Measurements from ENCODE around the gene FST. TPM values are rescaled to one million over a fixed set of nuclear protein-coding genes. Genes with fewer than 3 reads are reported as not detected.

FST gene
- 1 to 10 TPM; 3.0 to 4.6 TPM for polyA plus RNA-seq

GRCh38 chr5:53480416-53481158 lies at the start of gene FST:
Gene FST (plus strand): TSS chr5:53480629. CDS start chr5:53480792, 163 bp downstream.
- H3K36me3 ChIP-seq (ENCODE audit: control insufficient read depth in 2 of 2, insufficient read depth in 2 of 2, low read length in 1 of 2) = no peaks in the 10 kb centered on the region
- WGBS, 2 donors = 1% methylated on average over 55 to 64 of the region's 64 CpGs
- H3K9me3 ChIP-seq (ENCODE audit: control insufficient read depth in 2 of 2, insufficient read depth in 1 of 2, low read depth in 1 of 2, low read length in 1 of 2) = no peaks in the 10 kb centered on the region
- peak within 1 kb of the TSS; percentile 57 to 65 for H3K4me3 ChIP-seq (ENCODE audit: low read depth in 1 of 2, low read length in 2 of 2)
- peak within 1 kb of the TSS; percentile 68 to 82 for H3K27ac ChIP-seq (ENCODE audit: low read depth in 2 of 2, low read length in 1 of 2)
- H3K4me1 ChIP-seq (ENCODE audit: control insufficient read depth in 2 of 2, insufficient read depth in 2 of 2, low read length in 1 of 2) = peaks cover 4 to 5% of the 10 kb centered on the region in 2 donors
- H3K27me3 ChIP-seq (ENCODE audit: control insufficient read depth in 1 of 2, insufficient read depth in 2 of 2, low read length in 2 of 2) = peaks cover 0 to 5% of the 10 kb centered on the region in 2 donors

- Histone ChIP-seq H3K4me1 (ENCODE audit: control insufficient read depth in 2 of 2, insufficient read depth in 2 of 2, low read length in 1 of 2) (no peaks in the 10 kb centered on the region), H3K36me3 (ENCODE audit: control insufficient read depth in 2 of 2, insufficient read depth in 2 of 2, low read length in 1 of 2) (no peaks in the 10 kb centered on the region), H3K9me3 (ENCODE audit: control insufficient read depth in 2 of 2, insufficient read depth in 1 of 2, low read depth in 1 of 2, low read length in 1 of 2) (no peaks in the 10 kb centered on the region), H3K27ac (ENCODE audit: low read depth in 2 of 2, low read length in 1 of 2) (no peak overlapping the region), H3K27me3 (ENCODE audit: control insufficient read depth in 1 of 2, insufficient read depth in 2 of 2, low read length in 2 of 2) (no peaks in the 10 kb centered on the region), H3K4me3 (ENCODE audit: low read depth in 1 of 2, low read length in 2 of 2) (no peak overlapping the region)
- 79 to 88% methylated on average over 6 of the region's 6 CpGs for WGBS, 2 donors
These were observed 48.8 kb upstream of the FST start for GRCh38 chr5:53431665-53432064.

GRCh38 chr5:53433026-53433425 lies 47.4 kb upstream of the FST start:
- Histone ChIP-seq H3K4me1 (ENCODE audit: control insufficient read depth in 2 of 2, insufficient read depth in 2 of 2, low read length in 1 of 2) (no peaks in the 10 kb centered on the region), H3K36me3 (ENCODE audit: control insufficient read depth in 2 of 2, insufficient read depth in 2 of 2, low read length in 1 of 2) (no peaks in the 10 kb centered on the region), H3K4me3 (ENCODE audit: low read depth in 1 of 2, low read length in 2 of 2) (no peak overlapping the region), H3K9me3 (ENCODE audit: control insufficient read depth in 2 of 2, insufficient read depth in 1 of 2, low read depth in 1 of 2, low read length in 1 of 2) (no peaks in the 10 kb centered on the region), H3K27me3 (ENCODE audit: control insufficient read depth in 1 of 2, insufficient read depth in 2 of 2, low read length in 2 of 2) (no peaks in the 10 kb centered on the region), H3K27ac (ENCODE audit: low read depth in 2 of 2, low read length in 1 of 2) (no peak overlapping the region)
- 31 to 35% methylated on average over 1 of the region's 1 CpG for WGBS, 2 donors

DNA sequence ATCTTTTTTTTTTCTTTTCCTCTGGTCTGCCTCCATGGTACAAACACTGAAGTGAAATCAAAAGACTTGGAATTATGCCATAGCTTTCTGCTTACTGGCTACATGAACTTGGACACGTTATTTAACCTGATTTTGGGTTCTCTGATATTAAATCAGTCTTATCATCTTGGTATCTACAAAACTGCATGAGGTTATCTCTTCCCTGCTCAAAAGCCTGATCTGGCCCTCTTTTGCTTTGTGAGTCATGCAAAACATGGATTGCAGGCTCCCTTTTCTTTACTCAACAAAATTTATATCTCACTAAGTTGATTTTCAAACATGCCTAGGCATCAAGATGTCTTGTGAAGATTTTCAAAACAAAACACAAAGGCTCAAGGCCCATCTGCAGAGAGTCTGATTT lies 45.9 kb upstream of the FST start:
- Histone ChIP-seq H3K27ac (ENCODE audit: low read depth in 2 of 2, low read length in 1 of 2) (no peak overlapping the region), H3K27me3 (ENCODE audit: control insufficient read depth in 1 of 2, insufficient read depth in 2 of 2, low read length in 2 of 2) (no peaks in the 10 kb centered on the region), H3K4me3 (ENCODE audit: low read depth in 1 of 2, low read length in 2 of 2) (no peak overlapping the region), H3K4me1 (ENCODE audit: control insufficient read depth in 2 of 2, insufficient read depth in 2 of 2, low read length in 1 of 2) (no peaks in the 10 kb centered on the region), H3K36me3 (ENCODE audit: control insufficient read depth in 2 of 2, insufficient read depth in 2 of 2, low read length in 1 of 2) (no peaks in the 10 kb centered on the region), H3K9me3 (ENCODE audit: control insufficient read depth in 2 of 2, insufficient read depth in 1 of 2, low read depth in 1 of 2, low read length in 1 of 2) (no peaks in the 10 kb centered on the region)
- 39 to 75% methylated on average over 1 of the region's 1 CpG for WGBS, 2 donors

GRCh38 chr5:53436480-53437191 lies 43.8 kb upstream of the FST start:
- no peaks in the 10 kb centered on the region for H3K36me3 ChIP-seq (ENCODE audit: control insufficient read depth in 2 of 2, insufficient read depth in 2 of 2, low read length in 1 of 2)
- H3K4me1 ChIP-seq (ENCODE audit: control insufficient read depth in 2 of 2, insufficient read depth in 2 of 2, low read length in 1 of 2) = no peaks in the 10 kb centered on the region
- H3K9me3 ChIP-seq (ENCODE audit: control insufficient read depth in 2 of 2, insufficient read depth in 1 of 2, low read depth in 1 of 2, low read length in 1 of 2) = no peaks in the 10 kb centered on the region
- no peak overlapping the region for H3K27ac ChIP-seq (ENCODE audit: low read depth in 2 of 2, low read length in 1 of 2)
- H3K4me3 ChIP-seq (ENCODE audit: low read depth in 1 of 2, low read length in 2 of 2) = no peak overlapping the region
- H3K27me3 ChIP-seq (ENCODE audit: control insufficient read depth in 1 of 2, insufficient read depth in 2 of 2, low read length in 2 of 2) = no peaks in the 10 kb centered on the region
- WGBS, 2 donors = 78 to 85% methylated on average over 2 of the region's 2 CpGs

- Histone ChIP-seq H3K36me3 (ENCODE audit: control insufficient read depth in 2 of 2, insufficient read depth in 2 of 2, low read length in 1 of 2) (no peaks in the 10 kb centered on the region), H3K27me3 (ENCODE audit: control insufficient read depth in 1 of 2, insufficient read depth in 2 of 2, low read length in 2 of 2) (no peaks in the 10 kb centered on the region), H3K9me3 (ENCODE audit: control insufficient read depth in 2 of 2, insufficient read depth in 1 of 2, low read depth in 1 of 2, low read length in 1 of 2) (no peaks in the 10 kb centered on the region), H3K4me3 (ENCODE audit: low read depth in 1 of 2, low read length in 2 of 2) (no peak overlapping the region), H3K27ac (ENCODE audit: low read depth in 2 of 2, low read length in 1 of 2) (no peak overlapping the region), H3K4me1 (ENCODE audit: control insufficient read depth in 2 of 2, insufficient read depth in 2 of 2, low read length in 1 of 2) (no peaks in the 10 kb centered on the region)
- WGBS, 2 donors = 94 to 95% methylated on average over 13 of the region's 13 CpGs
These were observed 42.4 kb upstream of the FST start for GRCh38 chr5:53438079-53438478.

DNA sequence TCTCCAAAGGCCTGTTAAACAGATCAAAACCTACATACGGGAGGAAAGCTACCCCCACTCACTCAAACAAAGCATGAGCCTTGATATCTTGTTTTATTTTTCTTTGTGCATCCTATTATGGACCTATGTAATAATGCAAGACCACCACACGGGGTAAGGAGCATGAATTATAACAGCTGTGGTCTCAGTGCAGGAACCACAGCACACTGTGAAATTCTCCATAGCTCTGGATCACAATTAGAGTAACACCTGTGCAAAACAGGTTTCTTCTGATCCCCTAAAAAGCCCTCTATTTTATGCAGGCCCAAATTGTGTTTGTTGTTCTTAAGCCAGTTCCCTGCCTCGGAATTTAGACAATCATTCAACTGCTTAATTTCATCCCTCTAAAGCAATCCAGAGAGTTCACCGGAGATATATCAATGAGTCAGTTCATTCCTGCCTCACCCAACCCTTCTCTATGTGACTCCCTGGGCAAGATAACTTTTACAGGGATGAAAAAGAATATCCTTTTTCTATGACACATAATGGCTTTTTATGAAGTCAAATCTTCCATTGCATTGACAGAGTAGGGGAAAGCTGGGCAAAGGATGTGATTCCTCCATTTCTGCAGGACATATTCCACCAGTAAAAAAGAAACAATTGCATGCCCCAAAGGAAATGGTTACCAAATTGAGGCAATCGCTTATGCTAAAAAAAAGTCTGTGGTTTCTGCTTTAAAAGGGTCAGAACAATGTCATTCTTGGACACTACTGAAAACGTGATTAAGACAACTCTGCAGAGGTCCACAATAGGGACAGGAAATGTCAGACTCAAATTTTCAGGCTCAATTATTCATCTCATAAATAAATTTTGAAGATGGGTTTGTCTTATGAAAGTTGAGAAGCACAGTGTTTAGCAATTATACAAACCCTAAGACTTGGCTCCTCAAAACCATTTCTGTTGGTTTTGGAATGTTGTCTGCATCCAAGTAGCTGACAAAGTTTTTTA lies 41.6 kb upstream of the FST start:
- no peaks in the 10 kb centered on the region for H3K27me3 ChIP-seq (ENCODE audit: control insufficient read depth in 1 of 2, insufficient read depth in 2 of 2, low read length in 2 of 2)
- no peaks in the 10 kb centered on the region for H3K4me1 ChIP-seq (ENCODE audit: control insufficient read depth in 2 of 2, insufficient read depth in 2 of 2, low read length in 1 of 2)
- no peaks in the 10 kb centered on the region for H3K9me3 ChIP-seq (ENCODE audit: control insufficient read depth in 2 of 2, insufficient read depth in 1 of 2, low read depth in 1 of 2, low read length in 1 of 2)
- no peak overlapping the region for H3K4me3 ChIP-seq (ENCODE audit: low read depth in 1 of 2, low read length in 2 of 2)
- 52 to 56% methylated on average over 6 of the region's 6 CpGs for WGBS, 2 donors
- no peak overlapping the region for H3K27ac ChIP-seq (ENCODE audit: low read depth in 2 of 2, low read length in 1 of 2)
- H3K36me3 ChIP-seq (ENCODE audit: control insufficient read depth in 2 of 2, insufficient read depth in 2 of 2, low read length in 1 of 2) = no peaks in the 10 kb centered on the region

GRCh38 chr5:53442961-53443360 lies 37.5 kb upstream of the FST start:
- Histone ChIP-seq H3K36me3 (ENCODE audit: control insufficient read depth in 2 of 2, insufficient read depth in 2 of 2, low read length in 1 of 2) (no peaks in the 10 kb centered on the region), H3K27ac (ENCODE audit: low read depth in 2 of 2, low read length in 1 of 2) (no peak overlapping the region), H3K9me3 (ENCODE audit: control insufficient read depth in 2 of 2, insufficient read depth in 1 of 2, low read depth in 1 of 2, low read length in 1 of 2) (no peaks in the 10 kb centered on the region), H3K4me3 (ENCODE audit: low read depth in 1 of 2, low read length in 2 of 2) (no peak overlapping the region), H3K4me1 (ENCODE audit: control insufficient read depth in 2 of 2, insufficient read depth in 2 of 2, low read length in 1 of 2) (no peaks in the 10 kb centered on the region), H3K27me3 (ENCODE audit: control insufficient read depth in 1 of 2, insufficient read depth in 2 of 2, low read length in 2 of 2) (no peaks in the 10 kb centered on the region)
- WGBS, 2 donors = 59 to 65% methylated on average over 1 of the region's 1 CpG

DNA sequence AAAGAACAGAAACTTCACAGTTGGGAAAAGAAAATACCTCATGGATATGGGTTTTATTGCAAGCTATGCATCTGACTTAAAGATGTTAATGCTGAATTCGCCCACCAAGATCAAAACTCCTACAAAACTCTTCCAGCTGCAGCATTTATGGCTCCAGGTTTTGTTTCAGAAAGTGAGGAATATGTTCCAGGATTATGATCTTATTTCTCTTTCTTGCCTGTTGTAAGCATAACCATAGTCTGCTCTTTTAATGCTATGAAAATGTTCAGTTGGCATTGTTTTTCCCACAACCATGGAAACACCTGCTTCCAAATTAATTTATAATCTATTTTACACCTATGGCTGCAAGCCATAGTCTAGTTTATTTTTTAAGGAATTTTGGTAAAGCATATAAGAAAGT lies 34.9 kb upstream of the FST start:
- H3K9me3 ChIP-seq (ENCODE audit: control insufficient read depth in 2 of 2, insufficient read depth in 1 of 2, low read depth in 1 of 2, low read length in 1 of 2) = no peaks in the 10 kb centered on the region
- no peaks in the 10 kb centered on the region for H3K36me3 ChIP-seq (ENCODE audit: control insufficient read depth in 2 of 2, insufficient read depth in 2 of 2, low read length in 1 of 2)
- WGBS, 2 donors = 64 to 80% methylated on average over 1 of the region's 1 CpG
- no peak overlapping the region for H3K27ac ChIP-seq (ENCODE audit: low read depth in 2 of 2, low read length in 1 of 2)
- no peak overlapping the region for H3K4me3 ChIP-seq (ENCODE audit: low read depth in 1 of 2, low read length in 2 of 2)
- H3K27me3 ChIP-seq (ENCODE audit: control insufficient read depth in 1 of 2, insufficient read depth in 2 of 2, low read length in 2 of 2) = no peaks in the 10 kb centered on the region
- no peaks in the 10 kb centered on the region for H3K4me1 ChIP-seq (ENCODE audit: control insufficient read depth in 2 of 2, insufficient read depth in 2 of 2, low read length in 1 of 2)

Measured in esophagus (tissue), 2 donors.